ENCODE results near the gene IFT88. TPM values are rescaled to one million over a fixed set of nuclear protein-coding genes. Genes with fewer than 3 reads are reported as not detected.

The IFT88 gene
- total RNA-seq, 1 experiment from 2014 or later: 11.9 TPM

GRCh38 chr13:20567881-20568528, 1.0 kb downstream of the IFT88 start:
- H3K36me3 ChIP-seq (ENCODE audit: low read depth, low read length): peaks cover 6% of the 10 kb centered on the region; the same call in 1 of the 2 replicates
- no peaks in the 10 kb centered on the region for H3F3A ChIP-seq (ENCODE audit: low read length, unreplicated experiment)
- no peak for ATAC-seq
- H3K9me3 ChIP-seq (ENCODE audit: low read length): peaks cover 23% of the 10 kb centered on the region; the same call in 1 of the 2 replicates
- H2AFZ ChIP-seq (ENCODE audit: low read length): peak overlapping the region; percentile 80
- no peak for TF ChIP-seq EZH2phosphoT487 (IDR thresholded peaks at IDR 0.05; ENCODE audit: borderline replicate concordance, low read length)
- no peak for TF ChIP-seq CTCF (conservative IDR thresholded peaks at IDR 0.05; ENCODE audit: low read depth, low read length)
- TF ChIP-seq EZH2 (IDR thresholded peaks at IDR 0.05; ENCODE audit: low read length, unreplicated experiment): no peak
- H3K4me1 ChIP-seq (ENCODE audit: insufficient read depth, low read length): peaks cover 13% of the 10 kb centered on the region
- H3K4me3 ChIP-seq (ENCODE audit: low read length): peak overlapping the region; percentile 77
- H3K4me2 ChIP-seq (ENCODE audit: low read length): peak overlapping the region; percentile 90
- CTCF ChIA-PET: interaction anchor here (0.6 kb wide), 1 partner anchor 24 kb away, joined by 3 read pairs; no protein-coding TSS in a partner anchor
- DNase-seq: peak; percentile 6
- BruUV-seq (replicated peaks): no TSS peak
- intact Hi-C loops (cut with micrococcal nuclease): loop anchor here (1.0 to 5.0 kb wide), 4 partner anchors 42 to 376 kb away; partner anchors contain the start of genes GJB2 and IL17D
- H3K79me2 ChIP-seq (ENCODE audit: low read length): peaks cover 9% of the 10 kb centered on the region
- peak overlapping the region; percentile 75 for H3K9ac ChIP-seq (ENCODE audit: low read length)
- no peaks in the 10 kb centered on the region for H3K27me3 ChIP-seq (ENCODE audit: low read length)
- no peaks in the 10 kb centered on the region for H4K20me1 ChIP-seq (ENCODE audit: low read length)
- H3K27ac ChIP-seq (ENCODE audit: low read length): peak overlapping the region; percentile 87
- no peaks in the 10 kb centered on the region for H3K9me2 ChIP-seq (replicated peaks; ENCODE audit: low read length)
- POLR2A ChIA-PET (ENCODE audit: unreplicated experiment): interaction anchor here (0.6 kb wide), 1 partner anchor 42 kb away, joined by 4 read pairs; no protein-coding TSS in a partner anchor

GRCh38 chr13:20570517-20570916, 3.6 kb downstream of the IFT88 start:
- Histone ChIP-seq H3F3A (ENCODE audit: low read length, unreplicated experiment) (no peaks in the 10 kb centered on the region), H3K4me2 (ENCODE audit: low read length) (no peak overlapping the region), H4K20me1 (ENCODE audit: low read length) (no peaks in the 10 kb centered on the region), H3K4me1 (ENCODE audit: insufficient read depth, low read length) (peaks cover 13% of the 10 kb centered on the region), H3K36me3 (ENCODE audit: low read depth, low read length) (peaks cover 4% of the 10 kb centered on the region; the same call in 1 of the 2 replicates), H3K79me2 (ENCODE audit: low read length) (peaks cover 9% of the 10 kb centered on the region), H3K9me3 (ENCODE audit: low read length) (peaks cover 8% of the 10 kb centered on the region; the same call in 1 of the 2 replicates), H3K27ac (ENCODE audit: low read length) (no peak overlapping the region), H3K27me3 (ENCODE audit: low read length) (no peaks in the 10 kb centered on the region), H3K9ac (ENCODE audit: low read length) (no peak overlapping the region), H3K4me3 (ENCODE audit: low read length) (no peak overlapping the region), H3K9me2 (replicated peaks; ENCODE audit: low read length) (no peaks in the 10 kb centered on the region), H2AFZ (ENCODE audit: low read length) (no peak overlapping the region)
- BruUV-seq (replicated peaks): no TSS peak
- intact Hi-C loops (cut with micrococcal nuclease): no loop called here
- POLR2A ChIA-PET (ENCODE audit: unreplicated experiment): no interaction called here
- TF ChIP-seq EZH2phosphoT487 (IDR thresholded peaks at IDR 0.05; ENCODE audit: borderline replicate concordance, low read length) (no peak), EZH2 (IDR thresholded peaks at IDR 0.05; ENCODE audit: low read length, unreplicated experiment) (no peak), CTCF (conservative IDR thresholded peaks at IDR 0.05; ENCODE audit: low read depth, low read length) (no peak)
- no peak for DNase-seq
- no peak for ATAC-seq
- CTCF ChIA-PET: no interaction called here

- Histone ChIP-seq H3K27me3 (ENCODE audit: low read length) (no peaks in the 10 kb centered on the region), H3K9me2 (replicated peaks; ENCODE audit: low read length) (no peaks in the 10 kb centered on the region), H3F3A (ENCODE audit: low read length, unreplicated experiment) (no peaks in the 10 kb centered on the region), H3K36me3 (ENCODE audit: low read depth, low read length) (peaks cover 4% of the 10 kb centered on the region; the same call in 1 of the 2 replicates), H2AFZ (ENCODE audit: low read length) (no peak overlapping the region), H3K9me3 (ENCODE audit: low read length) (no peaks in the 10 kb centered on the region), H3K4me2 (ENCODE audit: low read length) (no peak overlapping the region), H3K4me1 (ENCODE audit: insufficient read depth, low read length) (peaks cover 9% of the 10 kb centered on the region), H3K79me2 (ENCODE audit: low read length) (peaks cover 9% of the 10 kb centered on the region), H3K9ac (ENCODE audit: low read length) (no peak overlapping the region), H4K20me1 (ENCODE audit: low read length) (no peaks in the 10 kb centered on the region), H3K4me3 (ENCODE audit: low read length) (no peak overlapping the region), H3K27ac (ENCODE audit: low read length) (no peak overlapping the region)
- no TSS peak for BruUV-seq (replicated peaks)
- DNase-seq (no peak), ATAC-seq (no peak)
- intact Hi-C loops (cut with micrococcal nuclease): no loop called here
- TF ChIP-seq EZH2 (IDR thresholded peaks at IDR 0.05; ENCODE audit: low read length, unreplicated experiment): no peak
- TF ChIP-seq CTCF (conservative IDR thresholded peaks at IDR 0.05; ENCODE audit: low read depth, low read length): no peak
- no peak for TF ChIP-seq EZH2phosphoT487 (IDR thresholded peaks at IDR 0.05; ENCODE audit: borderline replicate concordance, low read length)
- ChIA-PET POLR2A (ENCODE audit: unreplicated experiment) (no interaction called here), CTCF (no interaction called here)
Observed at GRCh38 chr13:20571676-20572075, 4.7 kb downstream of the IFT88 start.
